Measurements from ENCODE around the gene OTUD7B.

- no peak for TF ChIP-seq CTCF (conservative IDR thresholded peaks at IDR 0.05; ENCODE audit: low read depth, low read length)
- no peak for TF ChIP-seq EZH2 (IDR thresholded peaks at IDR 0.05; ENCODE audit: low read length, unreplicated experiment)
- TF ChIP-seq EZH2phosphoT487 (IDR thresholded peaks at IDR 0.05; ENCODE audit: borderline replicate concordance, low read length), result no peak
These were observed 84.8 kb downstream of the OTUD7B start for GRCh38 chr1:149925751-149926150.

Measured in PC-3 (cell line).